AG09309 (cell line): ENCODE results near the gene MAP4K1.

Experiments
- DNase-seq: peaks from one replicate; pipeline ENCODE4 v3.0.0-alpha.2; 2010; ENCODE audit warnings: low read depth
- H3K4me3 ChIP-seq: 2 replicates; pipeline ENCODE4 v1.5.1; 2011; ENCODE audit warnings: mild to moderate bottlenecking, low read depth, low read length, moderate library complexity; ENCODE audit not compliant: control insufficient read depth
- TF ChIP-seq, protein P1 (sequence below): IDR thresholded peaks from 2 replicates; pipeline ENCODE4 v1.5.1; 2011; ENCODE audit warnings: mild to moderate bottlenecking, low read depth, low read length, inconsistent platforms; ENCODE audit not compliant: insufficient read depth, control insufficient read depth; ENCODE audit errors: missing control alignments

The MAP4K1 gene

DNA sequence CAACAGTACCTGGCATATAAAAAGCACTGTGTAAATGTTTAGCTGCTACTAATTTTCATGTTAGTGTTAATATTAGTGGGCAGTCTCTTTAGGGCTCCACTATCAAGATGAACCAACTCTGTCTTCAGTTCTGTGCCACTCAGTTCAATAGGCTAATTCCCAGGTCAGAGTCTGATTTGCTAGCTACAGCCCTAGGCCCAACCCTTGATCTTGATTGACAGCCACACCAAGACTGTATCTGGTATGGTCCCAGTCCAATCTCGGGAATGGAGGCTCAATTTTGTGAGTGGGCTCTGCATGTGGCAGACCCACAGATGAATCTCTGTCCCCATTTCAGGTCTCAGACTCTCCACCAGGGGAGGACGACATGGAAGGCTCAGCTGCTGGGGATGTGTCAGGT is 46.1 kb downstream of the MAP4K1 start:
- TF ChIP-seq, protein P1, sequence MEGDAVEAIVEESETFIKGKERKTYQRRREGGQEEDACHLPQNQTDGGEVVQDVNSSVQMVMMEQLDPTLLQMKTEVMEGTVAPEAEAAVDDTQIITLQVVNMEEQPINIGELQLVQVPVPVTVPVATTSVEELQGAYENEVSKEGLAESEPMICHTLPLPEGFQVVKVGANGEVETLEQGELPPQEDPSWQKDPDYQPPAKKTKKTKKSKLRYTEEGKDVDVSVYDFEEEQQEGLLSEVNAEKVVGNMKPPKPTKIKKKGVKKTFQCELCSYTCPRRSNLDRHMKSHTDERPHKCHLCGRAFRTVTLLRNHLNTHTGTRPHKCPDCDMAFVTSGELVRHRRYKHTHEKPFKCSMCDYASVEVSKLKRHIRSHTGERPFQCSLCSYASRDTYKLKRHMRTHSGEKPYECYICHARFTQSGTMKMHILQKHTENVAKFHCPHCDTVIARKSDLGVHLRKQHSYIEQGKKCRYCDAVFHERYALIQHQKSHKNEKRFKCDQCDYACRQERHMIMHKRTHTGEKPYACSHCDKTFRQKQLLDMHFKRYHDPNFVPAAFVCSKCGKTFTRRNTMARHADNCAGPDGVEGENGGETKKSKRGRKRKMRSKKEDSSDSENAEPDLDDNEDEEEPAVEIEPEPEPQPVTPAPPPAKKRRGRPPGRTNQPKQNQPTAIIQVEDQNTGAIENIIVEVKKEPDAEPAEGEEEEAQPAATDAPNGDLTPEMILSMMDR = no peak
- DNase-seq = no peak
- H3K4me3 ChIP-seq = no peak overlapping the region

DNA sequence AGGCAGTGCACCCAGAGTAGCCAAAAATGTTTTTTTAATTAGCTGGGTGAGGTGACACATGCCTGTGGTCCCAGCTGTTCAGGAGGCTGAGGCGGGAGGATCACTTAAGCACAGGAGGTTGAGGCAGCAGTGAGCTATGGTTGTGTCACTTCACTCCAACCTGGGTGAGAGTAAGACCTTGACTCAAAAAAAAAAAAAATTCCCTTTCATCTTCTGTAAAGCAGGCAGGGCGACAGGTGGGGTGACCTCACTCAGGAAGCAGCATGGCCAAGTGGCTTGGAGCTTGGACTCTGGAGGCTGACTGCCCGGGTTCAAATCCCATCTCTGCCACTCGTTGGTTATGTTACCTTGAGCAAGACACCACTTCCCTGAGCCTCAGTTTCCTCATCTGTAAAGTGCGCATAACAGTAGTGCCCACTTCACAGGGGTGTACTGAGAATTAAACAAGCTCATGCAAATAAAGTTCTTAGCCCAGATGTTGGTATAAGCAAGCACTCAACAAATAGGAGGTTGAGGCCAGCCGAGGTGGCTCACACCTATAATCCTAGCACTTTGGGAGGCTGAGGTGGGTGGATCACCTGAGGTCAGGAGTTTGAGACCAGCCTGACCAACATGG is 48.3 kb downstream of the MAP4K1 start:
- no peak overlapping the region for H3K4me3 ChIP-seq
- TF ChIP-seq, protein P1 = no peak
- no peak for DNase-seq

DNA sequence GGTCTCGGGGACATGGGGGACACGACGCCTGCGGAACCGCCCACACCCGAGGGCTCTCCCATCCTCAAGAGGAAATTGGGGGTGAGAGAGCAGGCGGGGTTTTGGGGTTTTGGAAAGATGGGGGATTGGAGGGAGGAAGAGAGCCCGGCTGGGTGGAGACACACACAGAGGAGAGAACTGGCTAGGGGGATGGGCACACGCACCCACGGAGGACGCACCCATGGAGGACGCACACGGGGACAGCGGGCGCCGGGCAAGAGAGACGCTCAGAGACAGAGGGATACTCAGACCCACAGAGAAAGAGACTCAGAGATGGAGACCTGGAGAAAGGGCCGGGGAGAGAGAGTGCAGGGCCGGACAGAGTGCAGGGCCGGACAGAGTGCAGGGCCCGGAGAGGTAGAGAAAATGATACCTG is 52.1 kb downstream of the MAP4K1 start:
- H3K4me3 ChIP-seq = no peak overlapping the region
- TF ChIP-seq, protein P1 = no peak
- no peak for DNase-seq

DNA sequence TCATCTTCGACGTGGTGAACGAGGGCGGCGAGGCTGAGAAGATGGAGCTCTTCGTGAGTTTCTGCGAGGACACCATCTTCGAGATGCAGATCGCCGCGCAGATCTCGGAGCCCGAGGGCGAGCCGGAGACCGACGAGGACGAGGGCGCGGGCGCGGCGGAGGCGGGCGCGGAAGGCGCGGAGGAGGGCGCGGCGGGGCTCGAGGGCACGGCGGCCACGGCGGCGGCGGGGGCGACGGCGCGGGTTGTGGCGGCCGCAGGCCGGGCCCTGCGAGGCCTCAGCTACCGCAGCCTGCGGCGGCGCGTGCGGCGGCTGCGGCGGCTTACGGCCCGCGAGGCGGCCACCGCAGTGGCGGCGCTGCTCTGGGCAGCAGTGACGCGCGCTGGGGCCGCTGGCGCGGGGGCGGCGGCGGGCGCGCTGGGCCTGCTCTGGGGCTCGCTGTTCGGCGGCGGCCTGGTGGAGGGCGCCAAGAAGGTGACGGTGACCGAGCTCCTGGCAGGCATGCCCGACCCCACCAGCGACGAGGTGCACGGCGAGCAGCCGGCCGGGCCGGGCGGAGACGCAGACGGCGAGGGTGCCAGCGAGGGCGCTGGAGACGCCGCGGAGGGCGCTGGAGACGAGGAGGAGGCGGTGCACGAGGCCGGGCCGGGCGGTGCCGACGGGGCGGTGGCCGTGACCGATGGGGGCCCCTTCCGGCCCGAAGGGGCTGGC is 52.6 kb downstream of the MAP4K1 start:
- TF ChIP-seq, protein P1 = no peak
- DNase-seq = no peak
- H3K4me3 ChIP-seq = no peak overlapping the region

DNA sequence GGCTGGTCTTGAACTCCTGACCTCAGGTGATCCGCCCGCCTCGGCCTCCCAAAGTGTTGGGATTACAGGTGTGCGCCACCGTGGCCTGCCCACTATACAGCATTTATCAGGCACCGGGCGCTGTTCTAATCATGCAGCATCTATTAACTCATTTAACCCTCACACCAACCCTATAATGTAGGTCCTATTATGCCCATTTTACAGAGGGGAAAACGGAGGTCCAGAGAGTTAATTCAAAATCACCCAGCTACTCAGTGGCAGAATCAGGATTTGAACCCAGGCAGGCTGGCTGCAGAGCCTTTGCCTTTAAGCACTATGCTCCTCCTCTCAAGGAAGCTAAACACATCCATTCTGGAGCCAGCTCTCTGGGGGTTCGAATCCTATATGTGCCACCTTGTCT is 54.3 kb downstream of the MAP4K1 start:
- no peak overlapping the region for H3K4me3 ChIP-seq
- DNase-seq = no peak
- TF ChIP-seq, protein P1 = no peak

DNA sequence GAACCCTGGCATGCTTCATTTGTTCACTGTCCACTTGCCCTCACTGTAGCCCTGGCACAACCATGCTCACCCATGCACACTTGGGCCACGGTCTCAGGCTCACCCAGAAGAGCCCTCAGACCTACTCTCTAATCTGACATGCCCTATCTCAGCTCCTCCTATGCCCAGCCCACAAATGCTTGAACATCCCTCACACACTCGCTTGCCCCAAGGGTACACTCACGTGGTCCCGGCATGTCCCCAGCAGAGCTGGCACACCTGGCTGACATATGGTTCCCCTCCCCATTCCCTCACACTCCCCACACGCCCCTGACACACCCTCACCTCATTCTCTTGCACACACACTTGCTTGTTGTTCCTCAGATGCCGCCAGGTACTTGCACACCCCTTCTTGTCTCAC is 55.7 kb downstream of the MAP4K1 start:
- H3K4me3 ChIP-seq = no peak overlapping the region
- TF ChIP-seq, protein P1 = no peak
- DNase-seq = no peak
